Prostate gland (tissue), 2 donors: ENCODE data around the gene TKFC.

Experiments used
- CTCF ChIP-seq, 4 experiments: fragments of 200-600 bp in 2 of 4; fragments of 450-650 bp in 2 of 4; sonication (generic) in 2 of 4; IDR thresholded peaks; 1 replicate in 3 of 4; 2 replicates in 1 of 4; pipeline ENCODE4 v1.5.1; 2016 to 2019; ENCODE audit warnings: antibody characterized with exemption in 4 of 4, mild to moderate bottlenecking in 2 of 4, moderate library complexity in 2 of 4
- POLR2A ChIP-seq: fragments of 450-650 bp; IDR thresholded peaks from one replicate; pipeline ENCODE4 v1.6.1; 2016; ENCODE audit warnings: antibody characterized with exemption, mild to moderate bottlenecking
- POLR2AphosphoS5 ChIP-seq: sonication (generic); formaldehyde crosslinking; IDR thresholded peaks from one replicate; pipeline ENCODE4 v1.6.1; 2017; ENCODE audit warnings: antibody characterized with exemption

DNA sequence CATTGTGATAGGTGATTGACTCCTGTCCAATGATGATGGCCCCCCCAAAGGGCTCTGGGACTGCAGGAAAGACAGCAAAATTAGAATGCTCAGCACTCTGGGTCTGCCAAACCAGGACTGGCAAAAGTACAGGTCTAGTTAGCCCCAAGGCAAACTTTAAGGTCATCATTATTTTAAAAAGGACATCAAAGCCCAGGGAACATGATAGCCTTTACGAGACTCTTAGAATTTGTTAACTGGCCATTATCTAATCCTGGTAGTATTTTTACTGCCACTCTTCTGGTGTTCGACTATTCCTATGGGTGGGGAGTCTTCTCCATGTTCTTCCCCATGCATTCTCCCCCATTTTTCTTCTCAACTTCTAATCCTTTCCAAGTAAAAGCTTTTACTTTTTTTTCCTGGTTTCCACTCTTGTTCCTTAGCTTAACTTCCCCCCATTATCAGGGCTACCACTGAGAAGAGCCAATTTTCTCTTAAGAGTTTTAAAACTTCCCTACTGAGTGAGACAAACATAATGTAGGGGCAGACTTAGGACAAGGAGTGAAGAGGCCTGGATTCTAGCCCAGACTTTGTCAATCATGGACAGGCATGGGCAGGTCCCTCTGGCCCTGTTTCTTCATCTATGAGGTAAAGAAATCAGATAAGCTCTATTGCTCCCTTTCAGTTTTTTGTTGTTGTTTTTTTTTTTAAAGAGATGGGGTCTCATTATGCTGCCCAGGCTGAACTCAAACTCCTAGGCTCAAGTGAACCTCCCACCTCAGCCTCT, 7.2 kb upstream of the TKFC start:
- no peak for TF ChIP-seq CTCF (IDR thresholded peaks at IDR 0.05)
- TF ChIP-seq POLR2AphosphoS5: peak; percentile 40
- TF ChIP-seq POLR2A: no peak
